Measurements from ENCODE around the gene TFPI. TPM values are rescaled to one million over a fixed set of nuclear protein-coding genes. Genes with fewer than 3 reads are reported as not detected.

Gene TFPI
- total and polyA plus RNA-seq, 2 of the 8 experiments (the other 6 are each of a cell fraction or from before 2014, with no cell fraction given) = 2.0 to 7.1 TPM

GRCh38 chr2:187569571-187569970 is 15.3 kb upstream of the TFPI start:
- CTCF ChIA-PET (ENCODE audit: partially characterized antibody) = interaction anchor here (1.4 to 6.2 kb wide), 3 partner anchors 10 to 70 kb away, joined by 3 to 36 read pairs (median 25); no protein-coding TSS in a partner anchor
- Histone ChIP-seq H4K20me1 (replicated peaks in 1 of 2; ENCODE audit: control insufficient read depth in 1 of 2, insufficient read depth in 2 of 2, low read length in 2 of 2) (no peaks in the 10 kb centered on the region), H2BK20ac (ENCODE audit: low read length) (no peak overlapping the region), H3K56ac (replicated peaks; ENCODE audit: insufficient read length, low read depth, low read length) (no peak overlapping the region), H3K4me1 (replicated peaks in 1 of 4; ENCODE audit: control insufficient read depth in 3 of 4, insufficient read depth in 4 of 4, low read length in 3 of 4) (peaks cover 0 to 7% (median 0%) of the 10 kb centered on the region in 4 experiments; a peak in 2 of 7 replicates), H3K9ac (replicated peaks in 1 of 4; ENCODE audit: extremely low read depth in 1 of 4, low read depth in 3 of 4, low read length in 3 of 4) (no peak overlapping the region), H3K36me3 (ENCODE audit: control insufficient read depth in 2 of 4, insufficient read depth in 4 of 4, low read length in 3 of 4) (no peaks in the 10 kb centered on the region), H3K79me1 (ENCODE audit: low read depth, low read length) (no peaks in the 10 kb centered on the region), H3K23me2 (ENCODE audit: low read depth, low read length) (no peaks in the 10 kb centered on the region; the same call in 1 of the 2 replicates), H4K91ac (replicated peaks; ENCODE audit: insufficient read length, low read length) (no peak overlapping the region), H2AFZ (ENCODE audit: low read length) (no peak overlapping the region), H4K5ac (ENCODE audit: insufficient read length, low read depth, low read length) (no peak overlapping the region), H2BK12ac (ENCODE audit: low read depth, low read length) (no peak overlapping the region), H3K4me2 (ENCODE audit: insufficient read depth in 1 of 2, low read depth in 2 of 2, low read length in 2 of 2) (no peak overlapping the region), H2BK120ac (replicated peaks; ENCODE audit: low read depth, low read length) (no peak overlapping the region), H3K23ac (ENCODE audit: insufficient read length) (no peak overlapping the region), H4K8ac (ENCODE audit: extremely low read depth, insufficient read depth, low read length) (no peak overlapping the region), H3K79me2 (ENCODE audit: control insufficient read depth in 1 of 2, insufficient read depth in 2 of 2, low read length in 2 of 2) (peaks cover 0 to 21% of the 10 kb centered on the region in 2 experiments; a peak in 3 of 4 replicates), H3K4ac (replicated peaks; ENCODE audit: insufficient read length, low read depth, low read length) (no peak overlapping the region), H3K18ac (ENCODE audit: extremely low read depth, low read length) (no peak overlapping the region), H2AK5ac (ENCODE audit: low read depth, low read length) (no peak overlapping the region), H3K4me3 (ENCODE audit: extremely low read depth in 1 of 4, insufficient read depth in 2 of 4, low read depth in 3 of 4, low read length in 4 of 4) (no peak overlapping the region), H3K9me3 (ENCODE audit: insufficient read depth in 2 of 2, low read depth in 1 of 2, low read length in 1 of 2) (0 out of 4 replicates have a peak, but pooled peaks cover 0 to 3% of the 10 kb centered on the region in 2 experiments), H3K27ac (ENCODE audit: low read depth, low read length) (no peak overlapping the region), H3K14ac (ENCODE audit: insufficient read length) (no peak overlapping the region), H3K27me3 (replicated peaks in 1 of 4; ENCODE audit: control insufficient read depth in 3 of 4, extremely low read depth in 1 of 4, insufficient read depth in 3 of 4, low read length in 3 of 4) (no peaks in the 10 kb centered on the region), H2BK5ac (ENCODE audit: low read depth, low read length) (no peak overlapping the region), H2BK15ac (ENCODE audit: low read length) (no peak overlapping the region)
- FAIRE-seq (no peak), DNase-seq (ENCODE audit: low read depth in 1 of 2, low spot score in 2 of 2) (no peak)
- TF ChIP-seq USF2 (IDR thresholded peaks at IDR 0.05; ENCODE audit: low read length) (no peak), NRF1 (IDR thresholded peaks at IDR 0.05; ENCODE audit: low read depth, low read length) (no peak), TAF7 (optimal IDR thresholded peaks at IDR 0.05; ENCODE audit: borderline replicate concordance, low read depth, low read length) (no peak), BACH1 (IDR thresholded peaks at IDR 0.05; ENCODE audit: low read length) (no peak), CREB1 (IDR thresholded peaks at IDR 0.05) (no peak), NANOG (IDR thresholded peaks at IDR 0.05; ENCODE audit: insufficient read depth, low read depth, low read length, poor library complexity, severe bottlenecking) (no peak), ASH2L (IDR thresholded peaks at IDR 0.05; ENCODE audit: low read length) (no peak), JUND (IDR thresholded peaks at IDR 0.05; ENCODE audit: low read length) (no peak), CBX8 (IDR thresholded peaks at IDR 0.05; ENCODE audit: borderline replicate concordance, low read depth, low read length) (no peak), CHD1 (IDR thresholded peaks at IDR 0.05; ENCODE audit: low read depth, low read length) (no peak), ATF3 (IDR thresholded peaks at IDR 0.05; ENCODE audit: insufficient read depth, low read depth, low read length) (no peak), CHD2 (IDR thresholded peaks at IDR 0.05; ENCODE audit: low read length) (no peak)
- POLR2A ChIA-PET (ENCODE audit: partially characterized antibody) = no interaction called here
